ENCODE data around the gene MRPL33.

MRPL33 gene

GRCh38 chr2:27728081-27728858, 43.2 kb upstream of the MRPL33 start:
- TF ChIP-seq CTCF (IDR thresholded peaks at IDR 0.05; ENCODE audit: borderline replicate concordance, insufficient read depth, low read depth, low read length) = no peak
- no peak overlapping the region for H3K4me3 ChIP-seq (ENCODE audit: low read depth, low read length)

GRCh38 chr2:27729198-27729597, 42.3 kb upstream of the MRPL33 start:
- no peak for TF ChIP-seq CTCF (IDR thresholded peaks at IDR 0.05; ENCODE audit: borderline replicate concordance, insufficient read depth, low read depth, low read length)
- H3K4me3 ChIP-seq (ENCODE audit: low read depth, low read length) = no peak overlapping the region

- H3K4me3 ChIP-seq (ENCODE audit: low read depth, low read length) = no peak overlapping the region
- no peak for TF ChIP-seq CTCF (IDR thresholded peaks at IDR 0.05; ENCODE audit: borderline replicate concordance, insufficient read depth, low read depth, low read length)
Observed at GRCh38 chr2:27729614-27730013, 41.9 kb upstream of the MRPL33 start.

GRCh38 chr2:27730261-27730662, 41.3 kb upstream of the MRPL33 start:
- TF ChIP-seq CTCF (IDR thresholded peaks at IDR 0.05; ENCODE audit: borderline replicate concordance, insufficient read depth, low read depth, low read length) = no peak
- no peak overlapping the region for H3K4me3 ChIP-seq (ENCODE audit: low read depth, low read length)

- H3K4me3 ChIP-seq (ENCODE audit: low read depth, low read length) = no peak overlapping the region
- TF ChIP-seq CTCF (IDR thresholded peaks at IDR 0.05; ENCODE audit: borderline replicate concordance, insufficient read depth, low read depth, low read length) = no peak
Observed at GRCh38 chr2:27730980-27731691, 40.4 kb upstream of the MRPL33 start.

GRCh38 chr2:27734305-27734704, 37.2 kb upstream of the MRPL33 start:
- TF ChIP-seq CTCF (IDR thresholded peaks at IDR 0.05; ENCODE audit: borderline replicate concordance, insufficient read depth, low read depth, low read length) = no peak
- H3K4me3 ChIP-seq (ENCODE audit: low read depth, low read length) = no peak overlapping the region

Measured in GM12875 (cell line).